HG02798 (cell line): ENCODE data around the gene ICE2.
A peak's percentile ranks its signal among the peaks of the same experiment; 100 is the strongest.
"Not testable (repeated sequence)": the region's sequence is repeated elsewhere in the genome, so short reads cannot be mapped to it uniquely, and the experiment has no call there.

Experiments used
- ATAC-seq: cut with Tn5 transposase; IDR thresholded peaks from one replicate; pipeline ENCODE4 v1.9.1; 2021; ENCODE audit warnings: mild to moderate bottlenecking; ENCODE audit not compliant: unreplicated experiment, poor library complexity

The ICE2 gene

GRCh38 chr15:60411774-60412425, 67.0 kb downstream of the ICE2 start:
- no peak for ATAC-seq

GRCh38 chr15:60410350-60410749, 68.6 kb downstream of the ICE2 start:
- not testable (repeated sequence) for ATAC-seq

- no peak for ATAC-seq
These were observed 70.4 kb downstream of the ICE2 start for GRCh38 chr15:60408463-60408981.

GRCh38 chr15:60407415-60407805, 71.5 kb downstream of the ICE2 start:
- no peak for ATAC-seq

- no peak for ATAC-seq
These were observed 72.2 kb downstream of the ICE2 start for GRCh38 chr15:60406513-60407414.

GRCh38 chr15:60405399-60405798, 73.5 kb downstream of the ICE2 start:
- ATAC-seq, result no peak

GRCh38 chr15:60404351-60404750, 74.6 kb downstream of the ICE2 start:
- ATAC-seq, result not testable (repeated sequence)

GRCh38 chr15:60400944-60401343, 78.0 kb downstream of the ICE2 start:
- no peak for ATAC-seq

GRCh38 chr15:60399931-60400330, 79.0 kb downstream of the ICE2 start:
- ATAC-seq, result no peak

- ATAC-seq, result no peak
These were observed 79.6 kb downstream of the ICE2 start for GRCh38 chr15:60399246-60399915.

- ATAC-seq, result peak; percentile 73
These were observed 81.0 kb downstream of the ICE2 start, which contains the start of gene ANXA2 for GRCh38 chr15:60397772-60398445. ANXA2 (minus strand) TSS chr15:60397986; CDS start chr15:60386075, 11,911 bp downstream.

- ATAC-seq, result peak; percentile 80
These were observed 81.8 kb downstream of the ICE2 start for GRCh38 chr15:60396958-60397771.

GRCh38 chr15:60396560-60396957, 82.4 kb downstream of the ICE2 start:
- no peak for ATAC-seq

GRCh38 chr15:60396100-60396499, 82.8 kb downstream of the ICE2 start:
- ATAC-seq, result no peak

- ATAC-seq, result no peak
These were observed 83.5 kb downstream of the ICE2 start for GRCh38 chr15:60395276-60396011.

- no peak for ATAC-seq
These were observed 84.2 kb downstream of the ICE2 start for GRCh38 chr15:60394689-60395097.

GRCh38 chr15:60392986-60393790, 85.8 kb downstream of the ICE2 start:
- no peak for ATAC-seq

GRCh38 chr15:60392601-60392985, 86.3 kb downstream of the ICE2 start:
- ATAC-seq, result no peak
